Measurements from ENCODE around the gene TENM3. TPM values are rescaled to one million over a fixed set of nuclear protein-coding genes. Genes with fewer than 3 reads are reported as not detected.
"Not testable (repeated sequence)": the region's sequence is repeated elsewhere in the genome, so short reads cannot be mapped to it uniquely, and the experiment has no call there.

The TENM3 gene
- polyA plus RNA-seq, 3 donors = 1.8 to 10.3 (median 2.3) TPM

GRCh38 chr4:182346675-182347375 lies 103.6 kb downstream of the TENM3 start:
- WGBS, 3 donors = 27 to 67% (median 64%) methylated on average over 11 of the region's 11 CpGs
- no peak overlapping the region for H3K27ac ChIP-seq (ENCODE audit: low read depth, low read length)

GRCh38 chr4:182348779-182349326 lies 105.7 kb downstream of the TENM3 start:
- WGBS, 3 donors = 33 to 73% (median 64%) methylated on average over 5 of the region's 5 CpGs
- no peak overlapping the region for H3K27ac ChIP-seq (ENCODE audit: low read depth, low read length)

GRCh38 chr4:182350041-182350440 lies 106.8 kb downstream of the TENM3 start:
- no peak overlapping the region for H3K27ac ChIP-seq (ENCODE audit: low read depth, low read length)
- WGBS, 3 donors = 62 to 90% (median 69%) methylated on average over 3 of the region's 3 CpGs

- 81 to 89% (median 84%) methylated on average over 12 of the region's 12 CpGs for WGBS, 3 donors
- no peak overlapping the region for H3K27ac ChIP-seq (ENCODE audit: low read depth, low read length)
Measured at GRCh38 chr4:182351485-182351884, 108.3 kb downstream of the TENM3 start.

- WGBS, 3 donors = 71 to 80% (median 80%) methylated on average over 3 of the region's 3 CpGs
- H3K27ac ChIP-seq (ENCODE audit: low read depth, low read length) = no peak overlapping the region
Measured at GRCh38 chr4:182354106-182354505, 110.9 kb downstream of the TENM3 start.

- WGBS, 3 donors = 43 to 49% (median 45%) methylated on average over 7 of the region's 7 CpGs
- no peak overlapping the region for H3K27ac ChIP-seq (ENCODE audit: low read depth, low read length)
Measured at GRCh38 chr4:182354867-182355266, 111.7 kb downstream of the TENM3 start.

- no peak overlapping the region for H3K27ac ChIP-seq (ENCODE audit: low read depth, low read length)
- 72 to 85% (median 83%) methylated on average over 13 of the region's 13 CpGs for WGBS, 3 donors
Measured at GRCh38 chr4:182367153-182367552, 124.0 kb downstream of the TENM3 start.

GRCh38 chr4:182369211-182369610 lies 126.0 kb downstream of the TENM3 start:
- 51 to 66% (median 63%) methylated on average over 3 of the region's 3 CpGs for WGBS, 3 donors
- H3K27ac ChIP-seq (ENCODE audit: low read depth, low read length) = no peak overlapping the region

- no peak overlapping the region for H3K27ac ChIP-seq (ENCODE audit: low read depth, low read length)
- WGBS, 3 donors = 65 to 76% (median 72%) methylated on average over 4 of the region's 4 CpGs
Measured at GRCh38 chr4:182370491-182370890, 127.3 kb downstream of the TENM3 start.

GRCh38 chr4:182380771-182381181 lies 137.6 kb downstream of the TENM3 start:
- no peak overlapping the region for H3K27ac ChIP-seq (ENCODE audit: low read depth, low read length)
- WGBS, 3 donors = 76 to 83% (median 78%) methylated on average over 8 of the region's 8 CpGs

- WGBS, 3 donors = 71 to 74% (median 74%) methylated on average over 6 of the region's 6 CpGs
- no peak overlapping the region for H3K27ac ChIP-seq (ENCODE audit: low read depth, low read length)
Measured at GRCh38 chr4:182382941-182383340, 139.7 kb downstream of the TENM3 start.

- 43 to 72% (median 57%) methylated on average over 6 of the region's 6 CpGs for WGBS, 3 donors
Measured at GRCh38 chr4:182384631-182385091, 141.5 kb downstream of the TENM3 start.

GRCh38 chr4:182385897-182386296 lies 142.7 kb downstream of the TENM3 start:
- 43 to 66% (median 64%) methylated on average over 2 of the region's 2 CpGs for WGBS, 3 donors
- no peak overlapping the region for H3K27ac ChIP-seq (ENCODE audit: low read depth, low read length)

More at GRCh38 chr4:182384631-182385091, 141.5 kb downstream of the TENM3 start:
- no peak overlapping the region for H3K27ac ChIP-seq (ENCODE audit: low read depth, low read length)

GRCh38 chr4:182386576-182386975 lies 143.4 kb downstream of the TENM3 start:
- 96 to 99% (median 96%) methylated on average over 24 to 35 of the region's 35 CpGs for WGBS, 3 donors
- not testable (repeated sequence) for H3K27ac ChIP-seq (ENCODE audit: low read depth, low read length)

GRCh38 chr4:182391111-182391684 lies 148.0 kb downstream of the TENM3 start:
- H3K27ac ChIP-seq (ENCODE audit: low read depth, low read length) = no peak overlapping the region
- 87 to 90% (median 89%) methylated on average over 9 of the region's 9 CpGs for WGBS, 3 donors

GRCh38 chr4:182394181-182394580 lies 151.0 kb downstream of the TENM3 start:
- H3K27ac ChIP-seq (ENCODE audit: low read depth, low read length) = no peak overlapping the region
- WGBS, 3 donors = 81 to 91% (median 89%) methylated on average over 3 of the region's 3 CpGs

- H3K27ac ChIP-seq (ENCODE audit: low read depth, low read length) = no peak overlapping the region
- WGBS, 3 donors = 71 to 92% (median 77%) methylated on average over 1 of the region's 1 CpG
Measured at GRCh38 chr4:182400081-182400480, 156.9 kb downstream of the TENM3 start.

GRCh38 chr4:182400790-182401189 lies 157.6 kb downstream of the TENM3 start:
- 81 to 92% (median 89%) methylated on average over 7 of the region's 7 CpGs for WGBS, 3 donors
- H3K27ac ChIP-seq (ENCODE audit: low read depth, low read length) = no peak overlapping the region

GRCh38 chr4:182404376-182404775 lies 161.2 kb downstream of the TENM3 start:
- WGBS, 3 donors = 38 to 85% (median 79%) methylated on average over 7 of the region's 7 CpGs
- no peak overlapping the region for H3K27ac ChIP-seq (ENCODE audit: low read depth, low read length)

GRCh38 chr4:182405087-182405486 lies 161.9 kb downstream of the TENM3 start:
- 83 to 92% (median 91%) methylated on average over 11 of the region's 11 CpGs for WGBS, 3 donors
- H3K27ac ChIP-seq (ENCODE audit: low read depth, low read length) = no peak overlapping the region

Data from adipose tissue (tissue), 3 donors.